GM23338 (cell line): Measurements from ENCODE around the gene UNC93B1.
"Not testable (repeated sequence)": the region's sequence is repeated elsewhere in the genome, so short reads cannot be mapped to it uniquely, and the experiment has no call there.

ENCODE experiments used
- CTCF ChIP-seq, 2 experiments: fragments of 200-600 bp in 1 of 2; sonication (generic) in 1 of 2; conservative IDR thresholded peaks; 2 replicates each; pipeline versions ENCODE4 v1.5.1 to v1.6.1; 2016 to 2017; ENCODE audit warnings: antibody characterized with exemption in 2 of 2, low read depth in 2 of 2, mild to moderate bottlenecking in 2 of 2, moderate library complexity in 1 of 2
- EZH2 ChIP-seq: fragments of 200-600 bp; sonication (generic); IDR thresholded peaks from one replicate; pipeline ENCODE4 v1.8.0; 2017; ENCODE audit warnings: antibody characterized with exemption, mild to moderate bottlenecking, low read depth; ENCODE audit not compliant: unreplicated experiment
- NANOG ChIP-seq: IDR thresholded peaks from 2 replicates; pipeline ENCODE4 v1.6.1; 2016; ENCODE audit warnings: antibody characterized with exemption, borderline replicate concordance

DNA sequence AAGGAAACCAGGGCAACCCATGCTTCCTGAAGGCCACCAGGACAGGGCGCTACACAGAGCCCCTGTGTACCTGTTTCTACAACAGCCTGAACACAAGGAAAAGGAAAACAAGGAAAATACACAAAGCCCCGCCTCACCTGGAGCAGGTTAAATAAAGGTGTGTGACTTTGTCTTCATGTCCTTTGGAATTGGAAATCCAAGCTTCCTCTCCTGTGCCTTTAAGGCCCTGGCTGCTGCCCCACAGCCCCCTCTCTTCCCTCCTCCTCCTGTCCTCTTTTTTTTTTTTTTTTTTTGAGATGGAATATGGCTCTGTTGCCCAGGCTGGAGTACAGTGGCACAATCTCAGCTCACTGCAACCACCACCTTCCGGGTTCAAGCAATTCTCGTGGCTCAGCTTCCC lies 57.5 kb downstream of the UNC93B1 start:
- not testable (repeated sequence) for TF ChIP-seq NANOG; CTCF (conservative IDR thresholded peaks at IDR 0.05; ENCODE audit: low read depth in 2 of 2); EZH2
